Gastroesophageal sphincter (tissue), 3 donors: ENCODE data around the gene ITIH5.

Experiments
- CTCF ChIP-seq, 4 experiments: fragments of 200-600 bp in 2 of 4; fragments of 450-650 bp in 2 of 4; sonication (generic) in 1 of 4; IDR thresholded peaks; one replicate each; pipeline ENCODE4 v1.5.1; 2017 to 2019; ENCODE audit warnings: antibody characterized with exemption in 4 of 4, mild to moderate bottlenecking in 2 of 4, moderate library complexity in 2 of 4
- EP300 ChIP-seq: sonication (generic); formaldehyde crosslinking; IDR thresholded peaks from one replicate; pipeline ENCODE4 v1.6.1; 2017; ENCODE audit warnings: antibody characterized with exemption, mild to moderate bottlenecking
- POLR2A ChIP-seq, 2 donors: fragments of 450-650 bp; IDR thresholded peaks; one replicate each; pipeline ENCODE4 v1.6.1; 2017; ENCODE audit warnings: antibody characterized with exemption in 2 of 2, mild to moderate bottlenecking in 2 of 2, moderate library complexity in 1 of 2
- POLR2AphosphoS5 ChIP-seq: sonication (generic); formaldehyde crosslinking; IDR thresholded peaks from one replicate; pipeline ENCODE4 v1.6.1; 2017; ENCODE audit warnings: antibody characterized with exemption

GRCh38 chr10:7679256-7679655 lies 12.5 kb upstream of the ITIH5 start:
- no peak for TF ChIP-seq CTCF (IDR thresholded peaks at IDR 0.05)
- no peak for TF ChIP-seq POLR2A (IDR thresholded peaks at IDR 0.05)
- TF ChIP-seq EP300: no peak
- no peak for TF ChIP-seq POLR2AphosphoS5
